ENCODE data around the gene MIEF1. TPM values are rescaled to one million over a fixed set of nuclear protein-coding genes. Genes with fewer than 3 reads are reported as not detected.

The MIEF1 gene
- total RNA-seq, 1 donor from 2014 or later, result 29.2 TPM

- no peaks in the 10 kb centered on the region for H3K9me3 Mint-ChIP-seq (ENCODE audit: unreplicated experiment)
- H3K36me3 Mint-ChIP-seq (ENCODE audit: low read depth, unreplicated experiment), result no peaks in the 10 kb centered on the region
- no peak for DNase-seq (ENCODE audit: low spot score)
- H3K4me1 Mint-ChIP-seq (ENCODE audit: unreplicated experiment), result no peaks in the 10 kb centered on the region
- no peak overlapping the region for H3K4me3 Mint-ChIP-seq (ENCODE audit: unreplicated experiment)
- peaks cover 7% of the 10 kb centered on the region for H3K27me3 Mint-ChIP-seq (ENCODE audit: unreplicated experiment)
- TF ChIP-seq, protein P1, sequence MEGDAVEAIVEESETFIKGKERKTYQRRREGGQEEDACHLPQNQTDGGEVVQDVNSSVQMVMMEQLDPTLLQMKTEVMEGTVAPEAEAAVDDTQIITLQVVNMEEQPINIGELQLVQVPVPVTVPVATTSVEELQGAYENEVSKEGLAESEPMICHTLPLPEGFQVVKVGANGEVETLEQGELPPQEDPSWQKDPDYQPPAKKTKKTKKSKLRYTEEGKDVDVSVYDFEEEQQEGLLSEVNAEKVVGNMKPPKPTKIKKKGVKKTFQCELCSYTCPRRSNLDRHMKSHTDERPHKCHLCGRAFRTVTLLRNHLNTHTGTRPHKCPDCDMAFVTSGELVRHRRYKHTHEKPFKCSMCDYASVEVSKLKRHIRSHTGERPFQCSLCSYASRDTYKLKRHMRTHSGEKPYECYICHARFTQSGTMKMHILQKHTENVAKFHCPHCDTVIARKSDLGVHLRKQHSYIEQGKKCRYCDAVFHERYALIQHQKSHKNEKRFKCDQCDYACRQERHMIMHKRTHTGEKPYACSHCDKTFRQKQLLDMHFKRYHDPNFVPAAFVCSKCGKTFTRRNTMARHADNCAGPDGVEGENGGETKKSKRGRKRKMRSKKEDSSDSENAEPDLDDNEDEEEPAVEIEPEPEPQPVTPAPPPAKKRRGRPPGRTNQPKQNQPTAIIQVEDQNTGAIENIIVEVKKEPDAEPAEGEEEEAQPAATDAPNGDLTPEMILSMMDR (IDR thresholded peaks at IDR 0.05; ENCODE audit: unreplicated experiment), result no peak
- H3K27ac Mint-ChIP-seq (ENCODE audit: unreplicated experiment), result no peak overlapping the region
Measured at GRCh38 chr22:39481595-39481994, 20.5 kb upstream of the MIEF1 start.

DNA sequence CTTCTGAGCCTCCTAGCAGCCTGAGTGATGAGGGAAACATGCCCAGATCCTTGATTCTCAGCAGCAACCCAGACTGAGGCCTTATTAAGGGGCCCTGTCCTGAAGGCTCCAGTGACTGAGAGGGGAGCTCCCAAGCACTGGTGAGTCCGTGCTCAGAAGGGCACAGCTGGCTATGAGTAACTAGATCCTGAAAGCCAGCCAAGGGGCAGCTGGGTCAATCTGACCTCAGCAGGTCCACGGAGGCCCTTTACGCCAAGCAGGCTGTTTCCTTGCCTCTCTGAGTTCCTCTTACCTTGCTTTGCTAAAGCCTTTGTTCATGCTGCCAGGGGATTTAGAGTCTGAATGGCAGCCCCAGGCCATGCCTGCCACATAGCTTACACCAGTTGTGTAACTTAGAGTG lies 19.3 kb upstream of the MIEF1 start:
- H3K9me3 Mint-ChIP-seq (ENCODE audit: unreplicated experiment), result no peaks in the 10 kb centered on the region
- H3K27me3 Mint-ChIP-seq (ENCODE audit: unreplicated experiment), result peaks cover 4% of the 10 kb centered on the region
- DNase-seq (ENCODE audit: low spot score), result no peak
- no peak overlapping the region for H3K27ac Mint-ChIP-seq (ENCODE audit: unreplicated experiment)
- TF ChIP-seq, protein P1 (IDR thresholded peaks at IDR 0.05; ENCODE audit: unreplicated experiment), result no peak
- H3K4me1 Mint-ChIP-seq (ENCODE audit: unreplicated experiment), result no peaks in the 10 kb centered on the region
- H3K4me3 Mint-ChIP-seq (ENCODE audit: unreplicated experiment), result no peak overlapping the region
- no peaks in the 10 kb centered on the region for H3K36me3 Mint-ChIP-seq (ENCODE audit: low read depth, unreplicated experiment)

GRCh38 chr22:39486951-39487825 lies 14.9 kb upstream of the MIEF1 start:
- no peak overlapping the region for H3K27ac Mint-ChIP-seq (ENCODE audit: unreplicated experiment)
- TF ChIP-seq, protein P1 (IDR thresholded peaks at IDR 0.05; ENCODE audit: unreplicated experiment), result no peak
- H3K4me3 Mint-ChIP-seq (ENCODE audit: unreplicated experiment), result no peak overlapping the region
- H3K4me1 Mint-ChIP-seq (ENCODE audit: unreplicated experiment), result no peaks in the 10 kb centered on the region
- no peak for DNase-seq (ENCODE audit: low spot score)
- no peaks in the 10 kb centered on the region for H3K27me3 Mint-ChIP-seq (ENCODE audit: unreplicated experiment)
- H3K36me3 Mint-ChIP-seq (ENCODE audit: low read depth, unreplicated experiment), result no peaks in the 10 kb centered on the region
- H3K9me3 Mint-ChIP-seq (ENCODE audit: unreplicated experiment), result no peaks in the 10 kb centered on the region

- TF ChIP-seq, protein P1 (IDR thresholded peaks at IDR 0.05; ENCODE audit: unreplicated experiment), result no peak
- Mint-ChIP-seq H3K27me3 (ENCODE audit: unreplicated experiment) (no peaks in the 10 kb centered on the region), H3K36me3 (ENCODE audit: low read depth, unreplicated experiment) (no peaks in the 10 kb centered on the region), H3K4me1 (ENCODE audit: unreplicated experiment) (no peaks in the 10 kb centered on the region), H3K4me3 (ENCODE audit: unreplicated experiment) (no peak overlapping the region), H3K9me3 (ENCODE audit: unreplicated experiment) (no peaks in the 10 kb centered on the region), H3K27ac (ENCODE audit: unreplicated experiment) (no peak overlapping the region)
- no peak for DNase-seq (ENCODE audit: low spot score)
Measured at GRCh38 chr22:39487826-39488520, 14.1 kb upstream of the MIEF1 start.
